AG04450 (cell line): Measurements from ENCODE around the gene COL10A1. TPM values are rescaled to one million over a fixed set of nuclear protein-coding genes. Genes with fewer than 3 reads are reported as not detected.

Experiments
- CTCF ChIA-PET: fragments of 300-600, 350-600 bp; formaldehyde crosslinking; extraction: SDS; loops from one replicate; lab custom pipeline; 2022; ENCODE audit warnings: antibody characterized with exemption, inconsistent platforms; lab: Charles Lee
- POLR2A ChIA-PET: fragments of 350-600 bp; formaldehyde crosslinking; extraction: SDS; loops from one replicate; lab custom pipeline; 2021; ENCODE audit warnings: antibody characterized with exemption, inconsistent platforms; lab: Yijun Ruan, JAX
- DNase-seq: peaks from one replicate; pipeline ENCODE4 v3.0.0-alpha.2; 2011; ENCODE audit warnings: low read depth, low spot score
- H3K27ac ChIP-seq: one replicate; pipeline ENCODE4 v1.5.1; 2012; ENCODE audit warnings: low read depth, low read length, control low read depth
- H3K27me3 ChIP-seq: one replicate; pipeline ENCODE4 v1.6.0; 2012; ENCODE audit warnings: low read length; ENCODE audit not compliant: control insufficient read depth, insufficient read depth
- H3K4me3 ChIP-seq: 2 replicates; pipeline ENCODE4 v1.5.1; 2011; ENCODE audit warnings: mild to moderate bottlenecking, low read depth, low read length, control low read depth
- H3K9me3 ChIP-seq: 2 replicates; pipeline ENCODE4 v1.5.1; 2012; ENCODE audit warnings: low read length; ENCODE audit not compliant: control insufficient read depth, insufficient read depth
- polyA plus RNA-seq: library from polyadenylated mRNA; depleted of rRNA; stranded (reverse); fragments of >200 nt; gene quantifications from 2 replicates; pipeline ENCODE4 v1.2.3, GENCODE V29; 2011
- TF ChIP-seq, protein P1 (sequence below): IDR thresholded peaks from 2 replicates; pipeline ENCODE4 v1.5.1; 2011; ENCODE audit warnings: low read depth, low read length, control low read depth, inconsistent platforms

COL10A1 gene
- polyA plus RNA-seq, 1 experiment = 0.10 TPM

DNA sequence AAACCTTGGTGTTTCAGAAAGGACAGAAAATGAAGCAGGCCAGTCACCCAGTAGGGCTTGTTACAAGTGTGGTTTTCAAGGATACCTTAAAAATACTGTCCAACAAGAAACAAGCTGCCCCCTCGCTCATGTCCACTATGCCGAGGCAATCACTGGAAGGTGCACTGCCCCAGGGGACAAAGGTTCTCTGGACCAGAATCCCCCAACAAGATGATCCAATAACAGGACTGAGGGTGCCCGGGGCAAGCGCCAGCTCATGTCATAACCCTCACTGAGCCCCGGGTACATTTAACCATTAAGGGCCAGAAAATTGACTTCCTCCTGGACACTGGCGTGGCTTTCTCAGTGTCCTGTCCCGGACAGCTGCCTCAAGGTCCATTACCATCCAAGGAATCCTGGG is 31.9 kb downstream of the COL10A1 start:
- DNase-seq = no peak
- Histone ChIP-seq H3K9me3 (peaks cover 7% of the 10 kb centered on the region; the same call in 1 of the 2 replicates), H3K27ac (no peak overlapping the region), H3K4me3 (no peak overlapping the region), H3K27me3 (no peaks in the 10 kb centered on the region)
- TF ChIP-seq, protein P1, sequence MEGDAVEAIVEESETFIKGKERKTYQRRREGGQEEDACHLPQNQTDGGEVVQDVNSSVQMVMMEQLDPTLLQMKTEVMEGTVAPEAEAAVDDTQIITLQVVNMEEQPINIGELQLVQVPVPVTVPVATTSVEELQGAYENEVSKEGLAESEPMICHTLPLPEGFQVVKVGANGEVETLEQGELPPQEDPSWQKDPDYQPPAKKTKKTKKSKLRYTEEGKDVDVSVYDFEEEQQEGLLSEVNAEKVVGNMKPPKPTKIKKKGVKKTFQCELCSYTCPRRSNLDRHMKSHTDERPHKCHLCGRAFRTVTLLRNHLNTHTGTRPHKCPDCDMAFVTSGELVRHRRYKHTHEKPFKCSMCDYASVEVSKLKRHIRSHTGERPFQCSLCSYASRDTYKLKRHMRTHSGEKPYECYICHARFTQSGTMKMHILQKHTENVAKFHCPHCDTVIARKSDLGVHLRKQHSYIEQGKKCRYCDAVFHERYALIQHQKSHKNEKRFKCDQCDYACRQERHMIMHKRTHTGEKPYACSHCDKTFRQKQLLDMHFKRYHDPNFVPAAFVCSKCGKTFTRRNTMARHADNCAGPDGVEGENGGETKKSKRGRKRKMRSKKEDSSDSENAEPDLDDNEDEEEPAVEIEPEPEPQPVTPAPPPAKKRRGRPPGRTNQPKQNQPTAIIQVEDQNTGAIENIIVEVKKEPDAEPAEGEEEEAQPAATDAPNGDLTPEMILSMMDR = no peak
- ChIA-PET CTCF (interaction anchor here (0.9 kb wide), 1 partner anchor 83 kb away, joined by 4 read pairs; no protein-coding TSS in a partner anchor), POLR2A (no interaction called here)

DNA sequence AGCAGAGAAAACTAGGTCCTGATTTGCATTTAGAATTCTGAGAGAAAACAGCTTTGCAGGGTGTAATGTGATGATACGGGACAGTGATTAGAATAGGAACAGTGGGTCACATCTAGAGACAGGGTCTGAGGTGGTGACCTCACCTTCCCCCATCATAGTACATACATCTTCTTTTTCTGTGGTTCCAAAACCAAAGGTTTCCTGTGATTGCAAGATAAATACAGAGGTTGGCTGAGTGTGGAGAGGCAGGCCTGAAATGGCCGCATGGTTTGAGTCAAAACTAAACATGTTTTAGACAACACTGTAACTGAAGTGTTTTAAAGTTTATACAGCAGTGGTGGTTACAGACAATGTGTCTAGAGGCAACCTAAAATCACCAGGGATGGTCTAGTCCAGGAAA is 35.7 kb downstream of the COL10A1 start:
- no peak overlapping the region for H3K4me3 ChIP-seq
- TF ChIP-seq, protein P1 = no peak
- POLR2A ChIA-PET = no interaction called here
- CTCF ChIA-PET = interaction anchor here (1.0 kb wide), 1 partner anchor 79 kb away, joined by 4 read pairs; no protein-coding TSS in a partner anchor
- no peaks in the 10 kb centered on the region for H3K27me3 ChIP-seq
- DNase-seq = no peak
- H3K9me3 ChIP-seq = no peaks in the 10 kb centered on the region
- H3K27ac ChIP-seq = no peak overlapping the region

DNA sequence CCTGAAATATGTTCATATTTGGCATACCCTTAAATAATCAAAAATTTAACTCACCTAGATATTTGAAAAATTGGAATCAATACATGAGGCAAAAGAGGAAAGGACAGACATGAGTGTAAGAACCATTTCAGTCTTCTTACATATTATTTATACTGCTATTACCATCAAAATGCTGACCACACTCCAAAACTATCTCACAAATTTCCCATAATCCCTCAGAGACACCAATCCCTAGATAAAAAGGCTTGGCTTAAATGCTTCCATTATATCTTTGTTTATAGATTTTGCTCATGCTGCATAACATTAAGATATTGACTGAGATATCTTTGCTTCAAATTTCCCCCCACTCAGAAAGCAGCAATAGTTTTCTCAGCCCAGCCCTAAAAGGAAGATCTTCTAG is 37.0 kb downstream of the COL10A1 start:
- no peak for DNase-seq
- H3K4me3 ChIP-seq = no peak overlapping the region
- CTCF ChIA-PET = interaction anchor here (1.0 to 2.2 kb wide), 2 partner anchors 8 to 78 kb away, joined by 4 to 17 read pairs; no protein-coding TSS in a partner anchor
- H3K9me3 ChIP-seq = no peaks in the 10 kb centered on the region
- no peaks in the 10 kb centered on the region for H3K27me3 ChIP-seq
- TF ChIP-seq, protein P1 = no peak
- no peak overlapping the region for H3K27ac ChIP-seq
- POLR2A ChIA-PET = no interaction called here

DNA sequence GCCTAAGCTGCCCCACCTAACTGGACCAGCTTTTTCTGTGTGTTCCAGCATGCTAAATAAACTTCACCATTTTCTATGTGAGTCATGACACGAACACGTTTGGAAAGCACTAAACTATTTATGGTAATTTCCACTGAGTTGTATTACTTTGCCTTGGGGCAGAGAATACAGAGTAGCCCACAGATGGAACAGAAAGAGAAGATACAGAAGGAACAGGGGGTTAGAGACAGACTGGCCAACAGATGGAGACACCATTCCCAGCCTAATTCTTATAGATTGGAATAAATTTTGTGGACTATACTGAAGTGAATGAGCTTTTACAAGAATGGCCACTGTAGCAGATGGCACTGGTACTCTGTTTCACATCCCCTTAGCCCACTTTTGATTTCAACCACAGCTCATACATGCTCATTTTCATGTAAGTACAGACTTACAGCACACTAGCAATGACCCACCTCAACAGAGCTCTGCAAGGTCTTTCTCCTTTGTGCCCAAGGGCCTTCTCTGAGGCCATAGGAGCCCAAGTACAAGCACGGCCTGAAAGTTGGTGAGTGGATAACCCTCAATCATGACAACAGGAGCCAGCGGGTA is 38.4 kb downstream of the COL10A1 start:
- ChIA-PET POLR2A (interaction anchor here (1.0 kb wide), 1 partner anchor 75 kb away, joined by 3 read pairs; no protein-coding TSS in a partner anchor), CTCF (interaction anchor here (1.0 to 4.0 kb wide), 6 partner anchors 9 to 75 kb away, joined by 4 to 43 read pairs (median 7); no protein-coding TSS in a partner anchor)
- no peaks in the 10 kb centered on the region for H3K27me3 ChIP-seq
- no peaks in the 10 kb centered on the region for H3K9me3 ChIP-seq
- peak overlapping the region; percentile 60 for H3K27ac ChIP-seq
- DNase-seq = no peak
- no peak overlapping the region for H3K4me3 ChIP-seq
- TF ChIP-seq, protein P1 = peak; percentile 25

DNA sequence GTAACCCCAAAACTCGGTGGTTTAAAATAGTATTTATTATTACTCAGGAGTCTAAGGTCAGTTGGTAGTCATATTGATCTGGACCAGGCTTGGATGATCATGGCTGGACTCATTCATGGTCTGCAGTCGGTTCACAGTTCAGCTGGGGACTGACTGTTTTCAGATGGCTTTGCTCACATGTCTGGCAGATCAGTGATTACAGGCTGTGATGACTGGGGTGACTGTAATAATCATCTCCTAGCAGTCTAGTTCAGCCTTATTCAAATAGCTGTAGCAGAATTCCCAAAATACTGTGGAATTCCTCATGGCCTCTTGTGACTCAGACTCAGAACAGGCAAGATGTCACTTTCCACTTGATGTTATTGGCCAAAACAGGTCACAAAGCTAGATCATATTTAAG is 41.6 kb downstream of the COL10A1 start:
- H3K4me3 ChIP-seq = no peak overlapping the region
- H3K27ac ChIP-seq = no peak overlapping the region
- CTCF ChIA-PET = interaction anchor here (1.1 kb wide), 1 partner anchor 23 kb away, joined by 3 read pairs; the partner anchor contains the start of gene FRK
- TF ChIP-seq, protein P1 = no peak
- no peaks in the 10 kb centered on the region for H3K9me3 ChIP-seq
- H3K27me3 ChIP-seq = no peaks in the 10 kb centered on the region
- no peak for DNase-seq
- POLR2A ChIA-PET = no interaction called here
